ENCODE data around the gene ZBTB24.

DNA sequence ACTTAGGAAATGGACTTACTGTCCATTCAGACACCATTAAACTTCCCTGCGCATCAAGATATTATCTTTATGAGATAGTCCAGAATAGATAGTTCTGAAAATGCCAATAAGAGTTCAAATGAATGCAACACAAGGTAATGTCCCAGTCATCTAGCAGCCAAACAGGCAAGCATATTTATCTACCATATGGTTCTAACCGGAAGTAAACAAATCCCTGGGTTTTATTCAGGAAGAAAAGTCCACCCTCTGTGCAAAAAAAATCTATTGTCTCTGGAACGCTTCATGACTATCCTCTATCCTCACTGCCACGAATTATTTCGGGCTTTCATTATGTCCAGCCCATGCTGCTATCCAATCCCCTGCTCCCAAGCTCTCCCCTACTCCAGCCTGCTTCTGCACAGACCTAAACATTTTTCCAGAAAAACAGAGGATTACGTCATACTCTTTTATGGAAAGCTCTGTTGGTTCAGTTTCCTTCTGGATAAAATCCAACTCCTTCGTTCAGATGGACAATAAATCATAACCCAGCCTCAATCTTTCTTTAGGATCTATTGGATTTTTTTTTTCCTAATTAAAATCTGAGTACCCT, 54.0 kb downstream of the ZBTB24 start:
- TF ChIP-seq, protein P1, sequence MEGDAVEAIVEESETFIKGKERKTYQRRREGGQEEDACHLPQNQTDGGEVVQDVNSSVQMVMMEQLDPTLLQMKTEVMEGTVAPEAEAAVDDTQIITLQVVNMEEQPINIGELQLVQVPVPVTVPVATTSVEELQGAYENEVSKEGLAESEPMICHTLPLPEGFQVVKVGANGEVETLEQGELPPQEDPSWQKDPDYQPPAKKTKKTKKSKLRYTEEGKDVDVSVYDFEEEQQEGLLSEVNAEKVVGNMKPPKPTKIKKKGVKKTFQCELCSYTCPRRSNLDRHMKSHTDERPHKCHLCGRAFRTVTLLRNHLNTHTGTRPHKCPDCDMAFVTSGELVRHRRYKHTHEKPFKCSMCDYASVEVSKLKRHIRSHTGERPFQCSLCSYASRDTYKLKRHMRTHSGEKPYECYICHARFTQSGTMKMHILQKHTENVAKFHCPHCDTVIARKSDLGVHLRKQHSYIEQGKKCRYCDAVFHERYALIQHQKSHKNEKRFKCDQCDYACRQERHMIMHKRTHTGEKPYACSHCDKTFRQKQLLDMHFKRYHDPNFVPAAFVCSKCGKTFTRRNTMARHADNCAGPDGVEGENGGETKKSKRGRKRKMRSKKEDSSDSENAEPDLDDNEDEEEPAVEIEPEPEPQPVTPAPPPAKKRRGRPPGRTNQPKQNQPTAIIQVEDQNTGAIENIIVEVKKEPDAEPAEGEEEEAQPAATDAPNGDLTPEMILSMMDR (IDR thresholded peaks at IDR 0.05): no peak
- TF ChIP-seq POLR2A (IDR thresholded peaks at IDR 0.05) (no peak), EP300 (IDR thresholded peaks at IDR 0.05) (no peak), POLR2AphosphoS5 (IDR thresholded peaks at IDR 0.05) (no peak)
